M059J (cell line): ENCODE results near the gene MMS19. TPM values are rescaled to one million over a fixed set of nuclear protein-coding genes. Genes with fewer than 3 reads are reported as not detected.
"Not testable (repeated sequence)": the region's sequence is repeated elsewhere in the genome, so short reads cannot be mapped to it uniquely, and the experiment has no call there.

Experiments used
- DNase-seq: peaks from one replicate; pipeline ENCODE4 v3.0.0-alpha.2; 2012; ENCODE audit warnings: low read depth
- total RNA-seq: library from RNA; depleted of rRNA; stranded (reverse); fragments of >200 nt; shearing (Covaris generic); gene quantifications from 2 replicates; pipeline ENCODE4 v1.2.3, GENCODE V29; 2014

The MMS19 gene
- total RNA-seq, 1 experiment from 2014 or later: 68.0 TPM

GRCh38 chr10:97502916-97503315 is 4.7 kb upstream of the MMS19 start:
- no peak for DNase-seq

DNA sequence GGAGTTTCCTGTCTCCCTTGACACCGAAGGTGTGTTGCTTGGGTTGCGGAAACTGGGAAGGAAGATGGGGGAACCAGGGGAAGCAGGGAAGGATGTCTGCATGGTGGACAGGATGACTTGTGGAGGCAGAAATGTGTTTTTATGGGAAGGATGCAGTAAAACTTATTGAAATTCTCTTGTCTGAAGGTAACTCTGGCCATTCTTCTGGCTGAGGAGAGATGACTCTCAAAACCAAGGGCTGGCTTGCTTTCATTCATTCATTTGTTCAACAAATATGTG is 2.0 kb upstream of the MMS19 start:
- no peak for DNase-seq

- DNase-seq: peak; percentile 68
These were observed 1.5 kb upstream of the MMS19 start for GRCh38 chr10:97499561-97500296.

DNA sequence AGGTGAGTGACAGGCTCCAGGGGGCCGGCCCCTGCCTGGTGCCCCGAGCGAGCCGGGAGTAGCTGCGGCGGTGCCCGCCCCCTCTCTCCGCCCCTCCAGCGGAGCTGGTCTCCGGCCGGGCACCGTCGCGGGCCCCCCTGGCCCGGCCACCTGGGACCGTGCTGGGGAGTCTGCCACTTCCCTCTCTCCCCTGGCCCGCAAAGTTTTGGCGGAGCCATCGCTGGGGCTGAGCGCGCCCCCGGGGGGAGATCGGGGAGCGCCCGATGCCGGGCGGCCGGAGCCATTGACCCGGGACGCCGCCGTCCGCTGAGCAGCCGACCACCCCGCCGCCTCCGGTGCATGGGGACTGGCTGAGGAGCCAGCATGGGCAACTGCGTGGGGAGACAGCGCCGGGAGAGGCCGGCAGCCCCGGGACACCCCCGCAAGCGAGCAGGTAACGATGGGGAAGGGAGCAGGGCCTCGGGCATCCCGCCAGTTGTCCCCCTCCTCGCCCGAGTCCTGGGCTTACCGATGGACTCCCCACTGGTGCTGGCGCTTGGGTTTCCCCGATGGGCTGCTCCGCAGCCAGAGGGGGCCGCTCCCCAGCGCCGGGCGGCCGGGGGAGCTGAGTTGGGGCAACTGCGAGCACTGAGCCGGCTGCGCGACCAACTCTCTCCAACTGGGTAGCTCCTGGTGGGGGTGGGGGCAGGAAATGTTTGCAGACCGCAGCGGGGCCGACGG is 779 bp upstream of the MMS19 start, which contains the start of gene UBTD1:
UBTD1 (plus strand) TSS at position 84 of the 720 bp plus-strand sequence; CDS start at position 364, 280 bp downstream.
- peak; percentile 63 for DNase-seq

- peak; percentile 81 for DNase-seq
These were observed 598 bp downstream of the MMS19 start for GRCh38 chr10:97497572-97498075.

DNA sequence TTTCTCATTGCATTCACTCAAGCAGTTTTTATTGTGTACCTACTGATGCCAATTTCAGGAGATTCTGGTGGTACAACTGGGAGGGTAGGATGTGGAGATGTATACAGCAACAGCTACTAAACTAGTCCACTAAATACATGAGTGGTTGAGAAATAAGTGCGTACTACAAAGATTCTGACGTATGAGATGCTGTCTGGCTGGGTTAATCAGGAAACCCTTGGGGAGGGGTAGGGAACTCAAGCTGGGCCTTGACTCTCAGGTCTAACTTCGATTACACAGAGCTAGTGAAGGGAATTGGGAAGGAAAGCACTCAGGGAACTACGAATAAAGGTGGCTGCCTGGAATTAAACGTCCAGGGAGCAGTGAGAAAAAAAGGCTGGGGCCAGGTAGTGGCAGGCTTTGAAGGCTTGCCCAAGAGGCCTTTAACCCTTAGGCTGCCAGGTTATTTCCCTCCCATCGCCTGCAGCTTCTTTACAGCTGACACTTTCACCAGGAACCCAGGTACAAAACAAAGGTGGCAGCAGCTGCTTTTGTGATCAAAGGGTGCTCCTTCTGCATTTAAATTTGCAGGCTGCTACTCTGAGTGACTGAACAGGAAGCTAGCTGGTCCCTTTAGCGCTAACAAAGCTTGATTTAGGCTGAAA is 3.2 kb downstream of the MMS19 start:
- no peak for DNase-seq

GRCh38 chr10:97494151-97494550 is 4.1 kb downstream of the MMS19 start:
- DNase-seq: no peak

GRCh38 chr10:97490592-97490991 is 7.6 kb downstream of the MMS19 start:
- DNase-seq: no peak

DNA sequence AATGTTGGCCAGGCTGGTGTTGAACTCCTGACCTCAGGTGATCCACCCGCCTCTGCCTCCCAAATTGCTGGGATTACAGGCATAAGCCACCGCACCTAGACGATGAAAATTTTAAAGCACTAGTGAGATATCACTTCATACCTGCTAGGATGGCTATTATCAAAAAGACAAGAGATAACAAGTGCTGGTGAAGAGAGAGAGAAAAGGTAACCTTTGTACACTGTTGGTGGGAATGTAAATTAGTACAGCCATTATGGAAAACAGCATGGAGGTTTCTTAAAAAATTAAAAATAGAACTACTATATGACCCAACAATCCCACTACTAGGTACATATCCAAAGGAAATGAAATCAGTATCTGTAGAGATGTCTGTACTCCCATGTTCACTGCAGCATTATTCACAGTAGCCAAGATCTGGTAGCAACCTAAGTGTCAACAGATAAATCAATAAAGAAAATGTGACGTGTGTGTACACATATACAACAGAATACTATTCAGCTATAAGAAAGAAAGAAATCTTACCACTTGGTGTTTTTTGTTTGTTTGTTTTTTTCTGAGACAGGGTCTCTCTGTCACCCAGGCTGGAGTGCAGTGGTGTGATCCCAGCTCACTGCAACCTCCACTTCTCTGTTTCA is 12.5 kb downstream of the MMS19 start:
- DNase-seq: no peak

DNA sequence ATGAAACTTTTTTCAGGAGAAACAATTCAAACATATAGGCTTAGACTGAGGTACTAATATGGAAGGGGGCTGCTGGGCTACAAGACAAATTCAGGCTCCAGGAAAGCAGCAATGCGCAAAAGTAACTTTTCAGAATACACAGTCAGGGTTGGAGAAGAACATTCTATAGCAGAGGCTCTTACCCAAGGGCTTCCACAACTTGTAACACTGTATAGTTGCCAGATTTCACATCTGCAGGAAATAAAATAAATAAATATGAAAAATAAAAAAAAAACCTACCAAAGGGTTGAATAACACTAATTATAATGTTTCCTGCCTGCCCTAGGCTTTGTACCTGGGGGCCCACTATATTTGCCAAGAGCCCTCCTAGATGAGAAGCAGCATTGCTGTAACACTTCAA is 14.3 kb downstream of the MMS19 start:
- DNase-seq: no peak

DNA sequence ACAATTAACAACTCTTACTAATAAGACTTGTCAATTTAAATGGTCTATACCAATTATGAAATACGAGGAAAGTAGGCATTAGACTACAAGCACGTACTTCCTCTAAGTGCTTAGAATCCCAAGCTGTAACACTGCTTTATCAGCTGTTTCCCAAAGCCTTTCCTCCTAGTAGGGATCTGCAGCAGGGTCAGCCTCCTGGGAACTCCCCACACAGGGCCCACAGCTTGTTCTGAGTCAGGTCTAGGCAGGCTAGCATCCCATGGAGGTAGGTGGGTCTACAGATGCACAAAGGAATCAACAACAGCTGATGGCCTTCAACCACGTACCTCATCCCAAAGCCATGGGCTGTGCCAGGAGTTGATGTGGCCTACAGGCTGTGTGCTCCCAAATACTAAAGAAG is 14.7 kb downstream of the MMS19 start:
- no peak for DNase-seq

- no peak for DNase-seq
These were observed 15.8 kb downstream of the MMS19 start for GRCh38 chr10:97482381-97482780.

DNA sequence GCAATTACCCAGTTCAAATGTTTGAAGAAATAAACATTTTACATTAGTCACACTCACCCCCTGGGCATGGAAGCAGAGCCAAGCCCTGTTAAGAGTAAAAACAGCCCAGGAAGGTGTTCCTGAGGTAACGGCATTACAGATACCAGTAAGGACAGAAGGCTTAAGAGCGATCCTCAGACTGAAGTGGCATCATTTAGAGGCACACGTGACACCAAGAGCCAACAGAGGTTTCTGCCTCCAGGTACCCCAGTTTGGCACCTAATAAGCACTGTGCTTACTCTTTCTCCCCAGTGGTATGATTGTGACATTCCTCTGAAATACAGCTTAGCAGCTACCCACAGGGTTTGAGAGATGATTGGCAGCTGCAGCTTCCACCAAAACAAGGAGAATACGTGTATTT is 17.2 kb downstream of the MMS19 start:
- peak; percentile 88 for DNase-seq

- no peak for DNase-seq
These were observed 18.3 kb downstream of the MMS19 start for GRCh38 chr10:97479939-97480338.

GRCh38 chr10:97479410-97479809 is 18.8 kb downstream of the MMS19 start:
- DNase-seq: peak; percentile 25

GRCh38 chr10:97475936-97476594 is 22.2 kb downstream of the MMS19 start:
- DNase-seq: no peak

GRCh38 chr10:97474918-97475317 is 23.3 kb downstream of the MMS19 start:
- no peak for DNase-seq

- not testable (repeated sequence) for DNase-seq
These were observed 29.4 kb downstream of the MMS19 start for GRCh38 chr10:97468781-97469180.

DNA sequence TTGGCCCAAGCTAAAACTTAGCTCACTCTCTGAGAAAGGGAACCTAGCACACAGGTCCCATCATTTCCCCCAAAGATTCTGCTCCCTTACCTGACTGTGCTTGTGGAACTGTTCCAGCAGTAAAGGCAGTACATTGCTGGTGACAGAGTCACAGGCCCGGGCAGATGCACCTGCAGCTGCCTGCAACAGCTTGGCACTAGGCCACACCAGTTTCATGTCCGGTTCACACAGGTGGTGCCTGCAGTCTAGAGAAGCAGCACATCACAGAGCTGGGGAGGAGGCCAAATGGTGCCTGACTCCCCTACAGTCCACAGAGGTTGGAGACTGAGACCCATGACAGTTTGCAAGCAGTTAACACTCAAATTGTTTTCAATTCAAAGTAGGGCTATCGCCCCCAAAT is 30.1 kb downstream of the MMS19 start:
- DNase-seq: no peak

GRCh38 chr10:97466755-97467154 is 31.5 kb downstream of the MMS19 start:
- peak; percentile 71 for DNase-seq

- no peak for DNase-seq
These were observed 32.2 kb downstream of the MMS19 start for GRCh38 chr10:97465982-97466381.

- DNase-seq: no peak
These were observed 34.0 kb downstream of the MMS19 start for GRCh38 chr10:97464226-97464625.
